GM18858 (cell line): ENCODE measurements around the gene PATJ.
"Not testable (repeated sequence)": the region's sequence is repeated elsewhere in the genome, so short reads cannot be mapped to it uniquely, and the experiment has no call there.

Experiments
- ATAC-seq: cut with Tn5 transposase; IDR thresholded peaks from one replicate; pipeline ENCODE4 v1.9.1; 2021; ENCODE audit not compliant: unreplicated experiment

The PATJ gene

GRCh38 chr1:61941794-61942193, 199.5 kb downstream of the PATJ start:
- ATAC-seq: no peak

DNA sequence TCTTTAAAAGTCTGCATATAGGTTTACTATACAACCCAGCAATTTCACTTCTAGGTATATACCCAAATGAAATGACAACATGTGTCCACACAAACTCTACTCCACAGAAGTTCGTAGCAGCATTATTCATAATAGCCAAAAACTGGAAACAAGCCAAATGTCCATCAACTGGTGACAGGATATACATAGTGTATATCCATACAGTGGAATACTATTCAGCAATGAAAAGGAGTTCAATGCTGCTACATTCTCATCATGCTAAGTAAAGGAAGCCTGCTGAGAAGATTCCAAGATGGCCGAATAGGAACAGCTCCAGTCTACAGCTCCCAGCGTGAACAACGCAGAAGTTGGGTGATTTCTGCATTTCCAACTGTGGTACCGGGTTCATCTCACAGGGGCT, 200.6 kb downstream of the PATJ start:
- ATAC-seq: no peak

DNA sequence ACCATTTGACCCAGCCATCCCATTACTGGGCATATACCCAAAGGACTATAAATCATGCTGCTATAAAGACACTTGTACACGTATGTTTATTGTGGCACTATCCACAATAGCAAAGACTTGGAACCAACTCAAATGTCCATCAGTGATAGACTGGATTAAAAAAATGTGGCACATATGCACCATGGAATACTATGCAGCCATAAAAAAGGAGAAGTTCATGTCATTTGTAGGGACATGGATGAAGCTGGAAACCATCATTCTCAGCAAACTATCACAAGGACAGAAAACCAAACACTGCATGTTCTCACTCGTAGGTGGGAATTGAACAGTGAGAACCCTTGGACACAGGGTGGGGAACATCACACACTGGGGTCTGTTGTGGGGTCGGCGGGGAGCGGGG, 206.4 kb downstream of the PATJ start:
- ATAC-seq: not testable (repeated sequence)

GRCh38 chr1:61950418-61950817, 208.1 kb downstream of the PATJ start:
- ATAC-seq: no peak

- ATAC-seq: no peak
Measured at GRCh38 chr1:61951731-61952580, 209.7 kb downstream of the PATJ start.

DNA sequence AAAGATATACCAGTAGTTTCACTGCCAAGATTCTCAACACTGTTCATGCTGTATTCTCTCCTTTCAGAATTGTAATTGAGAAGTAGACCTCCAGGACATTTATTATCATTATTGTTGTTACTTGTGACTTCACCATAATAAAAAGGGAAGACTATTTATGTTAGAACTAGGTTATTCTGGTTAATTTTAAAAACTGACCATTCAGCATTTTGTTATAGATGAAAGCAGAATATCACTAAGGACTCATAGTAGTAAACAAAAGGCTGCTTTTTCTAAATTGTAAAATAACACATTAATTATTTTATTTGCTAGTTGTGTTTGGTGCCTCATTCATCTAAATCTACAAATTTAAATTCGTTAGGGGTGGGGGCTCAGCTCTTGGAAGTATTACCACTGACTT, 210.4 kb downstream of the PATJ start:
- no peak for ATAC-seq

- no peak for ATAC-seq
Measured at GRCh38 chr1:61953076-61953789, 211.0 kb downstream of the PATJ start.

GRCh38 chr1:61953790-61954150, 211.5 kb downstream of the PATJ start:
- ATAC-seq: no peak

DNA sequence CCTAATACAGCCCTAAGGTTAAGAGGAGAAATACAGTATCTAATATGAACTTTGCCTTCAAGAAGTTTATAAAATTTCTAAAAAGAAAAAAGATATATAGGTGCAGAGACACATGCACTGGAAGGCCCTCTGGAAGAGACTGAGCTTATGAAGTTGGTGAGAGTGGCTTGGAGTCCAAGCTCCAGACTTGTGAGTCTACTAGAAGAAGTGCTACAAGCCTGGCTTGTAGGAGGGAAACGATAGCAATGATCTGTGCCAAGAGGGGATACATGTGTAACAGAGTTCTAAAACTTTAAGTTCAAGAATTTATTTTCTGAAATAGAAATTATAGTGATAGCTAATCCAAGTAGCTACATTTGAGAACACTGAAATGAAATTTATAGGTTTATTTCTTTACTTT, 213.0 kb downstream of the PATJ start:
- no peak for ATAC-seq

DNA sequence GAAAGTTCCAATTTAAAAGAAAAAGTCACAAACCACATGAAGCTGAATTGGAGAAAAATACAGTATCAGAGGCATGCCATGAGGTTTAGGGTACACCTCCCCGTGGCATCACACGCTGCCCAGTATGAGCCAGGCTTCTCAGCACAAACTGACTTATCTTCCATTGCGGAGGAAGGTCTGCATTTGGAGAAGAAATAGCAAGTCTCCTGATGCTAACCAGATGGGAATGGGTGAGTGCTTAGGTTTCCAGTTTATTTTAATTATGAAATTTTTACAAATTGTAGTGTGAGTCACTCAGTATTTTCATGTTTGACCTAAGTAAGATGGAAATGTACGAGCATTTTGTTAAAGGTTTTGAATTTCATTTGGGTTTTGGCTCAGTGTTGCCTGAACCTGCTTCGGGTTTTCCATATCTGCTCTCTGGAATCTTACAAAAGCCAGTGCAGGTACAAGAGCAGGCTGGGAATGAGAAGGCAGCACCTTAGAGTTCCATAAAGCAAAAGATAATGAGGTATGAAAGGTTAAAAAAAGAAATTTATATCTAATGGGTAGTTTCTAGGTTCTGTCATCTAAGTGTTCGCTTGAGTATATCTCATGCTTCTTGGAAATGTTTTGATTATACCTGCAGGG, 213.9 kb downstream of the PATJ start:
- ATAC-seq: no peak

DNA sequence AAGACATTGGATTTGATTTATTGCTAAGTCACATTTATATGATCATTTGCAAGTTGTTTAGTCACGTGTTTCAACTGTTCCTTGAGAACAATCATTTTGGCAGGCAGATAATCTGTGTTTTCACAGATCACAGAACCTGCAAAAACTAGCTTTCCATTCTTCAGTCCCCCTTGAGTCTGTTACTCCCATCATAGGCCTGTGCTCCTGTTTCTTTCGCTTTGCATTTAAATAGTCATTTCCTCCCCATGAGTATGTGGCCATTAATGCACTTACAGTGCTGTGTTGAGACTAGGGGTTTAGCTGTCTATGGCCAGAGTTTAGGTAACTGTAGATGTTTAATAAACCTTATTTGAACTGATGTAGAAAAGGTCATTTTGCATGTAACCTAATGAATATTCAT, 214.5 kb downstream of the PATJ start:
- no peak for ATAC-seq

DNA sequence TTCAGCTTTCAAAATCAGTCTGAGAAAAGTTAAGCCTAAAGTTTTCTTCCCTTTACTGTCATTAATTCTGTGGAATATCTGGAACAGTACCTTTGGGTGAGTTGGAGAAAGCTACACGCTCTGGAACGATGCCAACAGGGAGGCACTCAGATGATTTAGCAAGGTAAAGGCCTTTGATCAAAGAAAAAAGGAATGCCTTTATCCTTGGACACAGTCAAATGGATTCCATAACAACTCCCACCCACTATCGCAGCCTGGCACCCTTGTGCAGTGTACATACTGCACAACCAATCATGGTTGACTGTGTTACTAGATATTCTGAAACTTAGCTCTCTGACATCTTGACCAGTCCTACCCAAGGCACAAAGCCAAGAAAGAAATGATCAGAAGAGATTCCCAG, 218.7 kb downstream of the PATJ start:
- no peak for ATAC-seq

DNA sequence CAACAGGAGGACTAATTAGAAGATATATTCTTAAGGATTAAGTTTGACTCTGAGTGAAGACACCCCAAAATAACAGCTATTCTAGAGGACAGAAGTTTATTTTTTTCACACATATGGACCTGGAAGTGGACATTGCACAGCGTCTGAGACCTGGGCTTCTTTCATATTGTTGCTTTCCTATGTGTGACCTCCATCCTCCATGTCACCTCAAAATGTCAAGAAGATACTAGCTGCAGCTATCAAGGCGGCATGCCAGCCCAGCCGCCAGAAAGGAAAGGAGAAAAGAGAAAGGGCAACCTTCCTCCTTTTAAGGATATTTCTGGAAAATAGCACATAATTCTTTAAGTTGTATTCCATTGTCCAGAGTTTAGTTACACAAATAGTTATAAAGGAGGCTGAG, 220.4 kb downstream of the PATJ start:
- ATAC-seq: no peak

GRCh38 chr1:61966450-61967225, 224.4 kb downstream of the PATJ start:
- ATAC-seq: not testable (repeated sequence)

- no peak for ATAC-seq
Measured at GRCh38 chr1:61967750-61968149, 225.5 kb downstream of the PATJ start.

GRCh38 chr1:61968869-61969268, 226.6 kb downstream of the PATJ start:
- no peak for ATAC-seq

GRCh38 chr1:61973100-61973837, 231.0 kb downstream of the PATJ start:
- no peak for ATAC-seq

- ATAC-seq: no peak
Measured at GRCh38 chr1:61975638-61976037, 233.4 kb downstream of the PATJ start.

DNA sequence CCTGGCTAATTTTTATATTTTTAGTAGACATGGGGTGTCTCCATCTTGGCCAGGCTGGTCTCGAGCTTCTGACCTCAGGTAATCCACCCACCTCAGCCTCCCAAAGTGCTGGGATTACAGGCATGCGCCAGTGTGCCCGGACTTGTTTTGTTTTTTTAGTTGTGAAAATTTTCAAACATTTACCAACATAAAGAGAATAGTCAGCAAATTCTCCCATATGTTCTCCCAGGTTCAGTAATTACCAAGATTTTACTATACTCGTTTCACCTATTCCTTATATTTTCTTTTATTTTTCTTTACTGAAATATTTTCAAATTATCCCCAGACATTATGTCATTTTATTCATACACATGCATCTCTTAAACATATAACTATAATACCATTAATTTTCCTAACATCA, 234.3 kb downstream of the PATJ start:
- no peak for ATAC-seq

DNA sequence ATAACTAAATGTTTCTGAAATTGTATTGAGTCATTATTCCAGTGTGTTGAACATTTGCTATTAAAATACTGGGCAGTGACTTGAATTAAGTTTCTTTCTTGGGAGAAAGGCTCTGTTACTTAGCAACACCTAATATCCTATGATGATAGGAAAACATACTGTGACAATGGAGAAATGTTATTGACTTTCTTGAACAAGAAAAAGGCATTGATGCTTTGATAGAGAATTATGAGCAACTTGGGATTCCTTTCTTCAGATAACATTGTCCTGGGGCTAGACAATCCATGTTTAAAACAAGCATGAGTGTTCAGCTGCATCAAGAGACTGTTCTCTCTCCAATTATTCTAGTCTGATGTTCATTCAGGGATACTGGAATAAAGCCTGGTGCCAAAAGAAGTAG, 236.5 kb downstream of the PATJ start:
- ATAC-seq: no peak

- no peak for ATAC-seq
Measured at GRCh38 chr1:61979729-61980128, 237.4 kb downstream of the PATJ start.
